ENCODE data around the gene HBE1.

HBE1 gene

DNA sequence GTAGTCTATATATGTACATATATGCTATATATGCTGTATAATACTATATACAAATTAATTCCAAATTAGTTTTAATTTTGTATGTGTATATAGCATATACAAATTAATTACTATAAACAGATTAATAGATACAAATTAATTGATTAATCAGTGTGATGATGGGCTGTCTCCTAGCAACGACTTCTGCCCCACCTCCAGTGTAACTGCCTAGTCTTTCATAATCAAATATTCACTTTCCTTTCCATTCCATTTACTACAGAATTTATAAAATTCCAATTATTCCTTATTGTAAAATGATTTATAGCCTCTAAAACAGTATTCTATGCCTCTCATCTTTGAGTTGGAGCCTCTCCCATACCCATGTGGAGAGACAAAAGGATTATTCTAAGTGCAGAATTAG lies 36.4 kb downstream of the HBE1 start:
- no peak for DNase-seq (ENCODE audit: low read depth)

DNA sequence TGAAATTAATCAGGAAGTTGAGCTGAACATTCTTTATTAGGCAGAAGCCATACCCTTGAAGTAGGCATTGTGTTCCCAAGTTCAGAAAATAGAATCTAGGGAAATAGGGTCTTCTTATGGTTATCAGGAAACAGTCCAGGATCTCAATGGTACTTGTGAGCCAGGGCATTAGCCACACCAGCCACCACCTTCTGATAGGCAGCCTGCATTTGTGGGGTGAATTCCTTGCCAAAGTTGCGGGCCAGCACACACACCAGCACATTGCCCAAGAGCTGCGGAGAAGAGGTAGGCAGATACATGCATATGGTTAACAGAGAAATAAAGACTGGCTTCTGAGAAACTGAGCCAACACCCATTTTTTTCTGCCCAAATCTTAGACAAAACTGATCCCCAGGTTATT lies 36.9 kb downstream of the HBE1 start:
- DNase-seq (ENCODE audit: low read depth): no peak

- DNase-seq (ENCODE audit: low read depth): no peak
Observed at GRCh38 chr11:5232176-5232575, 37.6 kb downstream of the HBE1 start.

DNA sequence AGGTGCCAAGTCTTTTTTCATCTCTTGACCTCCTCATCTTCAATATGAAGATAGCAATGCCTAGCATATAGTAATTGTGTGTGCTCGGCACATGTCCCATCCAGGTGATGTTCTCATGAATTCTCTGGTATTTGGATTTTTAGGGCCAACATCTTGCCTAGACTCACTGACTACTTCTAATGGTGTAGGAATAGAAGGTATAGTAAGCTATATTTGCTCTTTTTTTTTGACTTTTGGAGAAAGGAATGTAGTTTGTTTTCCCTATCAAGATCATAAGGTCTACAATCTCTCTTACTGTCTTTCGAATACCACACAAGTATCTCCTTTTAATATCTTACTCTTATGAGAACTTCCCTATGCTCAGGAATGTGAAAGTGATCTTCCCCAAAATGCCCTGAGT lies 38.6 kb downstream of the HBE1 start:
- no peak for DNase-seq (ENCODE audit: low read depth)

DNA sequence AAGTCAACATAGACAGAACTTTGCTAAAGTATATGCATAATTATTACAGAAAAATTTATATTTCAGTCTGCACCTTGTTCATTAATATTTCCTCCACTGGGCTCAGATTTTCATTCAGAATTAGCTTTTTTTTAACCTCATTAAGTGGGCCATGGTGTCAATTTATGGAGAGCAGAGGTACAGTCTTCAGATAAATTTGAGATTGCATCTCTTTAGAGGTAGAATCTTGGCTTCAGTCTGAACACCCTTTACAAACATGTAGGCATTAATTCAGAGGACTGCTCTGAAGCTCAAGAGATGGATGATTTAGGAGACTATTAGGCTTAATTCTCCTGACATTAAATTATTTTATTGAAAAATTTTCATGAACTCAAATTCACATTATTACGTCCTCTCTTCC lies 39.5 kb downstream of the HBE1 start:
- DNase-seq (ENCODE audit: low read depth): no peak

- no peak for DNase-seq (ENCODE audit: low read depth)
Observed at GRCh38 chr11:5229796-5230195, 39.9 kb downstream of the HBE1 start.

- DNase-seq (ENCODE audit: low read depth): no peak
Observed at GRCh38 chr11:5229356-5229755, 40.4 kb downstream of the HBE1 start.

GRCh38 chr11:5228124-5228523 lies 41.6 kb downstream of the HBE1 start:
- no peak for DNase-seq (ENCODE audit: low read depth)

- DNase-seq (ENCODE audit: low read depth): no peak
Observed at GRCh38 chr11:5227681-5228080, 42.1 kb downstream of the HBE1 start.

- no peak for DNase-seq (ENCODE audit: low read depth)
Observed at GRCh38 chr11:5226732-5227310, 42.9 kb downstream of the HBE1 start, which contains the start of gene HBB. Gene HBB, minus strand, starts transcription at chr11:5227071. Its CDS starts 50 bp downstream, at chr11:5227021.

DNA sequence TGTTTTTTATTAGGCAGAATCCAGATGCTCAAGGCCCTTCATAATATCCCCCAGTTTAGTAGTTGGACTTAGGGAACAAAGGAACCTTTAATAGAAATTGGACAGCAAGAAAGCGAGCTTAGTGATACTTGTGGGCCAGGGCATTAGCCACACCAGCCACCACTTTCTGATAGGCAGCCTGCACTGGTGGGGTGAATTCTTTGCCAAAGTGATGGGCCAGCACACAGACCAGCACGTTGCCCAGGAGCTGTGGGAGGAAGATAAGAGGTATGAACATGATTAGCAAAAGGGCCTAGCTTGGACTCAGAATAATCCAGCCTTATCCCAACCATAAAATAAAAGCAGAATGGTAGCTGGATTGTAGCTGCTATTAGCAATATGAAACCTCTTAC lies 44.3 kb downstream of the HBE1 start:
- no peak for DNase-seq (ENCODE audit: low read depth)

DNA sequence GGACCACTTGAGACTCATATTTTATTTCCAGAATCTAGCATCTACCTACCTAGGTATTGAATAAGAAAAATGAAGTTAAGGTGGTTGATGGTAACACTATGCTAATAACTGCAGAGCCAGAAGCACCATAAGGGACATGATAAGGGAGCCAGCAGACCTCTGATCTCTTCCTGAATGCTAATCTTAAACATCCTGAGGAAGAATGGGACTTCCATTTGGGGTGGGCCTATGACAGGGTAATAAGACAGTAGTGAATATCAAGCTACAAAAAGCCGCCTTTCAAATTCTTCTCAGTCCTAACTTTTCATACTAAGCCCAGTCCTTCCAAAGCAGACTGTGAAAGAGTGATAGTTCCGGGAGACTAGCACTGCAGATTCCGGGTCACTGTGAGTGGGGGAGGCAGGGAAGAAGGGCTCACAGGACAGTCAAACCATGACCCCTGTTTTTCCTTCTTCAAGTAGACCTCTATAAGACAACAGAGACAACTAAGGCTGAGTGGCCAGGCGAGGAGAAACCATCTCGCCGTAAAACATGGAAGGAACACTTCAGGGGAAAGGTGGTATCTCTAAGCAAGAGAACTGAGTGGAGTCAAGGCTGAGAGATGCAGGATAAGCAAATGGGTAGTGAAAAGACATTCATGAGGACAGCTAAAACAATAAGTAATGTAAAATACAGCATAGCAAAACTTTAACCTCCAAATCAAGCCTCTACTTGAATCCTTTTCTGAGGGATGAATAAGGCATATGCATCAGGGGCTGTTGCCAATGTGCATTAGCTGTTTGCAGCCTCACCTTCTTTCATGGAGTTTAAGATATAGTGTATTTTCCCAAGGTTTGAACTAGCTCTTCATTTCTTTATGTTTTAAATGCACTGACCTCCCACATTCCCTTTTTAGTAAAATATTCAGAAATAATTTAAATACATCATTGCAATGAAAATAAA lies 44.9 kb downstream of the HBE1 start:
- no peak for DNase-seq (ENCODE audit: low read depth)

GRCh38 chr11:5223686-5224085 lies 46.1 kb downstream of the HBE1 start:
- DNase-seq (ENCODE audit: low read depth): no peak

- DNase-seq (ENCODE audit: low read depth): no peak
Observed at GRCh38 chr11:5223146-5223545, 46.6 kb downstream of the HBE1 start.
